Measurements from ENCODE around the gene GNAI1. TPM values are rescaled to one million over a fixed set of nuclear protein-coding genes. Genes with fewer than 3 reads are reported as not detected.

GNAI1 gene
- total RNA-seq, 2 donors from 2014 or later = not detected

DNA sequence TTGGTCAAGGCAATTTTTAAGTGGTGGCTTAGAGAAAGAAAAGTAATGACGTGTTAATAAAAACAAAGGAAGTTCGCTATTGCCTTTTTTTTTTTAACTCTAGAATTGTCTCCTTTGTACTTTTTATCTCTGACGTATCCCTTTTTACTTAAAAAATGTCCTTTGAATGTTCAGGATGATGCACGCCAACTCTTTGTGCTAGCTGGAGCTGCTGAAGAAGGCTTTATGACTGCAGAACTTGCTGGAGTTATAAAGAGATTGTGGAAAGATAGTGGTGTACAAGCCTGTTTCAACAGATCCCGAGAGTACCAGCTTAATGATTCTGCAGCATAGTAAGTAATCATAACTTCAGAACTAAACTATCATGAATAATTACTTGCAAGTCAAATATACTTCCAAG lies 64.4 kb downstream of the GNAI1 start:
- Mint-ChIP-seq H3K4me3 (no peak overlapping the region), H3K27ac (no peak overlapping the region), H3K4me1 (no peaks in the 10 kb centered on the region), H3K36me3 (ENCODE audit: low read depth) (no peaks in the 10 kb centered on the region), H3K27me3 (no peaks in the 10 kb centered on the region), H3K9me3 (peaks cover 5% of the 10 kb centered on the region)
- ATAC-seq (replicated peaks) = no peak

- H3K27ac Mint-ChIP-seq = no peak overlapping the region
- H3K4me1 Mint-ChIP-seq = no peaks in the 10 kb centered on the region
- no peak overlapping the region for H3K4me3 Mint-ChIP-seq
- H3K9me3 Mint-ChIP-seq = no peaks in the 10 kb centered on the region
- H3K27me3 Mint-ChIP-seq = no peaks in the 10 kb centered on the region
- H3K36me3 Mint-ChIP-seq (ENCODE audit: low read depth) = no peaks in the 10 kb centered on the region
- ATAC-seq (replicated peaks) = no peak
These were observed 69.8 kb downstream of the GNAI1 start for GRCh38 chr7:80204454-80204853.

- H3K9me3 Mint-ChIP-seq = no peaks in the 10 kb centered on the region
- ATAC-seq (replicated peaks) = no peak
- no peaks in the 10 kb centered on the region for H3K27me3 Mint-ChIP-seq
- H3K36me3 Mint-ChIP-seq (ENCODE audit: low read depth) = no peaks in the 10 kb centered on the region
- H3K4me3 Mint-ChIP-seq = no peak overlapping the region
- H3K4me1 Mint-ChIP-seq = no peaks in the 10 kb centered on the region
- no peak overlapping the region for H3K27ac Mint-ChIP-seq
These were observed 70.3 kb downstream of the GNAI1 start for GRCh38 chr7:80204919-80205318.

DNA sequence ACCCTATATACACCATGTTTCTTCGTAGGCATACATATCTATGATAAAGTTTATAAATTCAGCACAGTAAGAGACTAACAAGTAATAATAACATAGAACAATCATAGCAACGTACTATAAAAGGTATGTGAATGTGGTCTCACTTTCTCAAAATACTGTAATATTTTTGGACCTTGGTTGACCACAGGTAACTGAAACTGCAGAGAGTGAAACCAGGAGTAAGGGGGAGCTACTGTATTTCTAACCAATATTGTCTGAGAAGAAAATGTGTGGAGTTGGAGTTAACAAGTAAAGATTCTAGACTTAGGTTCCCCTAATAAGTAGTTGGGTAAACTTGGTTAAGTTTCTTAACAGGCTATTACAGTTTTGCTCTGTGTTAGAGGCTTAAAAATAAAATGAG lies 72.1 kb downstream of the GNAI1 start:
- H3K36me3 Mint-ChIP-seq (ENCODE audit: low read depth) = no peaks in the 10 kb centered on the region

DNA sequence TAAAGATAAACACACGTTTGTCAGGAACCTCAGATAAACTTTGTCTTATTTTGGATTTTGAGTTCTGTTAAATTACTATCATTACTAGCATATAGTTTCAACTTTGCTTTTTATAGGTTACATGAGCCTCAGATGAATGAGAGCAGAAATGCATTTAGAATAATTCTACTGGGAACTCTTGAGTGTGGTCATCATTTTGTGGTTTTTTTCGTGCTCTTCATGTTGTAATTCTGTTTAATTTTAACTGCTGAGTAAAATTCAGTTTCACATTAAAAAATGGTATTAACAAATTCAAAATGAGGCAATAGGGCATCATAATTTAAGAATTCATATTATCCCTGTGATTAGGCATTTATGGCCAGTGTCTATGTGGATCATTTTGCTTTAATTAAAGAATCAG lies 72.9 kb downstream of the GNAI1 start:
- H3K4me1 Mint-ChIP-seq = no peaks in the 10 kb centered on the region
- H3K4me3 Mint-ChIP-seq = no peak overlapping the region
- H3K27ac Mint-ChIP-seq = no peak overlapping the region
- H3K36me3 Mint-ChIP-seq (ENCODE audit: low read depth) = no peaks in the 10 kb centered on the region
- no peaks in the 10 kb centered on the region for H3K27me3 Mint-ChIP-seq
- peaks cover 4% of the 10 kb centered on the region for H3K9me3 Mint-ChIP-seq
- no peak for ATAC-seq (replicated peaks)

More for the DNA sequence above, 72.1 kb downstream of the GNAI1 start:
- no peaks in the 10 kb centered on the region for H3K27me3 Mint-ChIP-seq
- H3K4me3 Mint-ChIP-seq = no peak overlapping the region
- H3K27ac Mint-ChIP-seq = no peak overlapping the region
- no peak for ATAC-seq (replicated peaks)
- peaks cover 4% of the 10 kb centered on the region for H3K9me3 Mint-ChIP-seq
- H3K4me1 Mint-ChIP-seq = no peaks in the 10 kb centered on the region

DNA sequence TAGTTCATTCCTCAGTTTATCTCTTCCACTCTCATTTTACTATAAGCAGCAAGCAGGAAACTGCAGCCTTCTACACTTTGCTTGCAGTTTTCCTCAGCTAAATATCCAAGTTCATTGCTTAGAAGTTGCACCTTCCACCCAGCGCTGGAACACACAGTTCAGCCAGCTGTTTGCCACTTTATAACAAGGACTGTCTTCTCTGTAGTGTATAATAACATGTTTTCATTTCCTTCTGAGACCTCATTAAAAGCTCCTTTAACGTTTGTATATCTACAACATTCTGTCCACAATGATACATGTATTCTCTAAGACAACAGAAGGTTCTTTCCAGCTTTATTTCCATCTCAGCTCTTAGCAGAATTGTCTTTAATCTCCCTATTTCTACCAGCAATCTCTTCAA lies 74.1 kb downstream of the GNAI1 start:
- no peak for ATAC-seq (replicated peaks)
- H3K4me3 Mint-ChIP-seq = no peak overlapping the region
- no peaks in the 10 kb centered on the region for H3K4me1 Mint-ChIP-seq
- peaks cover 4% of the 10 kb centered on the region for H3K9me3 Mint-ChIP-seq
- H3K27me3 Mint-ChIP-seq = no peaks in the 10 kb centered on the region
- no peak overlapping the region for H3K27ac Mint-ChIP-seq
- H3K36me3 Mint-ChIP-seq (ENCODE audit: low read depth) = no peaks in the 10 kb centered on the region

- no peaks in the 10 kb centered on the region for H3K27me3 Mint-ChIP-seq
- H3K27ac Mint-ChIP-seq = no peak overlapping the region
- no peaks in the 10 kb centered on the region for H3K36me3 Mint-ChIP-seq (ENCODE audit: low read depth)
- H3K4me3 Mint-ChIP-seq = no peak overlapping the region
- no peaks in the 10 kb centered on the region for H3K4me1 Mint-ChIP-seq
- peaks cover 4% of the 10 kb centered on the region for H3K9me3 Mint-ChIP-seq
- ATAC-seq (replicated peaks) = no peak
These were observed 75.8 kb downstream of the GNAI1 start for GRCh38 chr7:80210400-80210799.

- Mint-ChIP-seq H3K4me1 (no peaks in the 10 kb centered on the region), H3K36me3 (ENCODE audit: low read depth) (no peaks in the 10 kb centered on the region)
These were observed 79.2 kb downstream of the GNAI1 start for GRCh38 chr7:80213814-80214213.

DNA sequence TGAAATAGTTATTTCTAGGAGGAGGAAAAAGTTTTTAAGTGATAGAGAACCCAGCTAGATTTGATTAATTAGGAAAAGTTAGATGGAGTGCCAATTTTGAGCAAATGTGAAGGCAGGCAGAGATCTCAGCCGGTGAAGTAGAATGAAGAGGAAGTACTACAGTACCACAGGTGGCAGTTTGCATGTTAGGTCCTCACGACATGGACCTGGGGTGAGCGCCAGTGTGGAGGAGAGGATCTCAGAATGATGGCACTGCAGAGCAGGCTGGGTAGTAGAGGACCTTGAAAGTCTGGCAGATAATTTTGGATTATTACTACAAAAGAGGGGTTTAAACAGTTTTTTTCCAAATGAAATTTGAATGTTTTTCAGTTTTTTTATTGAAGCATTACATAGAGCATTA lies 81.1 kb downstream of the GNAI1 start:
- no peak overlapping the region for H3K27ac Mint-ChIP-seq
- H3K9me3 Mint-ChIP-seq = peaks cover 9% of the 10 kb centered on the region

More at GRCh38 chr7:80213814-80214213, 79.2 kb downstream of the GNAI1 start:
- H3K4me3 Mint-ChIP-seq = no peak overlapping the region
- peaks cover 4% of the 10 kb centered on the region for H3K9me3 Mint-ChIP-seq
- no peak for ATAC-seq (replicated peaks)
- no peak overlapping the region for H3K27ac Mint-ChIP-seq
- H3K27me3 Mint-ChIP-seq = no peaks in the 10 kb centered on the region

GRCh38 chr7:80216996-80217842 lies 82.6 kb downstream of the GNAI1 start:
- ATAC-seq (replicated peaks) = no peak

More for the DNA sequence above, 81.1 kb downstream of the GNAI1 start:
- H3K36me3 Mint-ChIP-seq (ENCODE audit: low read depth) = no peaks in the 10 kb centered on the region
- no peak overlapping the region for H3K4me3 Mint-ChIP-seq
- ATAC-seq (replicated peaks) = no peak
- no peaks in the 10 kb centered on the region for H3K4me1 Mint-ChIP-seq
- no peaks in the 10 kb centered on the region for H3K27me3 Mint-ChIP-seq

DNA sequence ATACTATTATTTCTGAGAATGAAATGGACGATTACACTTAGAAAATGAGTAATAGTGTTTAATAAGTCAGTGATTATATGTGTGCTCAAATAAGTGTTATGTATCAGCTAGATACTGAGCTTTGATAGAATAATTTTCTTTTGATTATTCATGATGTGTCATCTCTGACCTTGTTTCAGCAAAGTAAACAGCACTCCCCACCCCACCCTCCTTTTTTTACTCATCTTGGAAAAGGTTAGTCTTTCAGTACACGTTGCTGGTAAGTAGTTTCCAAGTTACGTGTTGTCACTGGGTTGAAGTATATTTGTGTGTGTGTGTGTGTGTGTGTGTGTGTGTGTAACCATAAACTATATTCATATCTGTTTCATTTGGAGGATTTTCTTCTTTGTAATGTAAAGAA lies 84.1 kb downstream of the GNAI1 start:
- H3K4me3 Mint-ChIP-seq = no peak overlapping the region
- no peaks in the 10 kb centered on the region for H3K27me3 Mint-ChIP-seq
- peaks cover 9% of the 10 kb centered on the region for H3K9me3 Mint-ChIP-seq
- H3K36me3 Mint-ChIP-seq (ENCODE audit: low read depth) = no peaks in the 10 kb centered on the region
- H3K4me1 Mint-ChIP-seq = no peaks in the 10 kb centered on the region
- H3K27ac Mint-ChIP-seq = no peak overlapping the region
- peak; percentile 44 for ATAC-seq (replicated peaks)

More at GRCh38 chr7:80216996-80217842, 82.6 kb downstream of the GNAI1 start:
- H3K27me3 Mint-ChIP-seq = no peaks in the 10 kb centered on the region
- H3K4me3 Mint-ChIP-seq = no peak overlapping the region
- no peak overlapping the region for H3K27ac Mint-ChIP-seq
- peaks cover 9% of the 10 kb centered on the region for H3K9me3 Mint-ChIP-seq
- no peaks in the 10 kb centered on the region for H3K36me3 Mint-ChIP-seq (ENCODE audit: low read depth)
- H3K4me1 Mint-ChIP-seq = no peaks in the 10 kb centered on the region

GRCh38 chr7:80220022-80220634 lies 85.5 kb downstream of the GNAI1 start:
- Mint-ChIP-seq H3K36me3 (ENCODE audit: low read depth) (no peaks in the 10 kb centered on the region), H3K9me3 (peaks cover 9% of the 10 kb centered on the region), H3K4me1 (no peaks in the 10 kb centered on the region), H3K4me3 (no peak overlapping the region), H3K27me3 (no peaks in the 10 kb centered on the region), H3K27ac (no peak overlapping the region)
- no peak for ATAC-seq (replicated peaks)

- Mint-ChIP-seq H3K27ac (no peak overlapping the region), H3K27me3 (no peaks in the 10 kb centered on the region), H3K9me3 (peaks cover 9% of the 10 kb centered on the region), H3K4me1 (no peaks in the 10 kb centered on the region), H3K4me3 (no peak overlapping the region), H3K36me3 (ENCODE audit: low read depth) (no peaks in the 10 kb centered on the region)
- no peak for ATAC-seq (replicated peaks)
These were observed 89.8 kb downstream of the GNAI1 start for GRCh38 chr7:80224415-80224814.

DNA sequence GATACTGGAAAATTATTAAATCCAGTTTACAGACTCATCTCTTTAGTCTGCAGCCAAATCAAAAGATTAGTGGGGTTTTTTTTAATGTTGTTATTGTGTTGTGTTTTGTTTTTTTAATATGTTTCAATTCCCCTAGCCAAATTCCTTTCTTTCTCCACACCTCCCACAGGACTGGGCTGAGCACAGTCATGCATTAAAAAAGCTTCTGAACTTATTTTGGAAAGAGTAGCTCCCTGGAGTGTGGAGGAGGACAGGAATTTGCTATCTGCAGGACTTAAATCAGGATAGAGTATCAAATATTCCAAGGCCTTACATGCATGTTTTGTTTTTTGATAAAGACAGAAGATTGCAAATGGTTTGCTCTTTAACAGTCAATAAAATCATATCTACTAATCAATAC lies 90.7 kb downstream of the GNAI1 start:
- no peak overlapping the region for H3K4me3 Mint-ChIP-seq
- no peaks in the 10 kb centered on the region for H3K4me1 Mint-ChIP-seq
- ATAC-seq (replicated peaks) = no peak
- peaks cover 5% of the 10 kb centered on the region for H3K9me3 Mint-ChIP-seq
- H3K27me3 Mint-ChIP-seq = no peaks in the 10 kb centered on the region
- no peaks in the 10 kb centered on the region for H3K36me3 Mint-ChIP-seq (ENCODE audit: low read depth)
- no peak overlapping the region for H3K27ac Mint-ChIP-seq

GRCh38 chr7:80226629-80227028 lies 92.0 kb downstream of the GNAI1 start:
- Mint-ChIP-seq H3K27me3 (no peaks in the 10 kb centered on the region), H3K4me1 (no peaks in the 10 kb centered on the region), H3K4me3 (no peak overlapping the region), H3K27ac (no peak overlapping the region), H3K9me3 (peaks cover 3% of the 10 kb centered on the region), H3K36me3 (ENCODE audit: low read depth) (no peaks in the 10 kb centered on the region)
- ATAC-seq (replicated peaks) = no peak

Measured in activated T-helper 17 cell treated with anti-CD3 and anti-CD28 coated beads, Interleukin-2, amount 50 U/mL, for 72 hours (primary cell).